IMR-90 (cell line): ENCODE measurements around the gene BBIP1. TPM values are rescaled to one million over a fixed set of nuclear protein-coding genes. Genes with fewer than 3 reads are reported as not detected.

ENCODE experiments used
- ATAC-seq: fragments of 200-7000 bp; cut with Tn5 transposase; 2 replicates; pipeline ENCODE4 v1.9.1; 2020; ENCODE audit warnings: low read depth, mild to moderate bottlenecking, moderate library complexity
- BruUV-seq: library from RNA; stranded (reverse); fragments of 400-500 nt; replicated peaks from 2 replicates; lab custom pipeline; 2021; lab: Mats Ljungman, UMichigan
- CTCF ChIA-PET: fragments of 300-600 bp; formaldehyde crosslinking; extraction: SDS; loops from one replicate; lab custom pipeline; 2021; ENCODE audit warnings: antibody characterized with exemption; lab: Yijun Ruan, JAX
- POLR2A ChIA-PET: fragments of 300-600 bp; sonication (Branson Sonifier 250); formaldehyde crosslinking; loops from one replicate; lab custom pipeline; 2022; ENCODE audit warnings: antibody characterized with exemption; ENCODE audit not compliant: unreplicated experiment; lab: Charles Lee
- DNase-seq: peaks from one replicate; pipeline ENCODE4 v3.0.0; 2013
- H2AFZ ChIP-seq: replicated peaks from 2 replicates; pipeline ENCODE3; 2013; ENCODE audit warnings: low read length, mild to moderate bottlenecking; ENCODE audit not compliant: poor library complexity
- H2AK5ac ChIP-seq: 2 replicates; pipeline ENCODE4 v1.6.1; 2013; ENCODE audit warnings: low read depth, low read length, inconsistent platforms
- H2AK9ac ChIP-seq: replicated peaks from 2 replicates; pipeline ENCODE3; 2013; ENCODE audit warnings: mild to moderate bottlenecking, low read depth, low read length, moderate library complexity; ENCODE audit not compliant: poor library complexity
- H2BK120ac ChIP-seq: 2 replicates; pipeline ENCODE4 v1.6.1; 2013; ENCODE audit warnings: low read depth, low read length, inconsistent platforms
- H2BK15ac ChIP-seq: 3 replicates; pipeline ENCODE4 v1.6.1; 2013; ENCODE audit warnings: low read depth, low read length, inconsistent platforms
- H2BK20ac ChIP-seq: 2 replicates; pipeline ENCODE4 v1.6.1; 2013; ENCODE audit warnings: low read depth, mild to moderate bottlenecking, inconsistent platforms, low read length, moderate library complexity
- H2BK5ac ChIP-seq: 2 replicates; pipeline ENCODE4 v1.6.1; 2013; ENCODE audit warnings: mild to moderate bottlenecking, low read depth, low read length, inconsistent platforms; ENCODE audit not compliant: poor library complexity, severe bottlenecking
- H3K14ac ChIP-seq: replicated peaks from 2 replicates; pipeline ENCODE4 v1.6.1; 2013; ENCODE audit warnings: low read depth, low read length, inconsistent platforms
- H3K18ac ChIP-seq: 2 replicates; pipeline ENCODE4 v1.6.1; 2013; ENCODE audit warnings: low read depth, low read length, control low read depth
- H3K23ac ChIP-seq: 2 replicates; pipeline ENCODE4 v1.6.1; 2013; ENCODE audit warnings: low read depth, low read length, inconsistent platforms
- H3K27ac ChIP-seq: 2 replicates; pipeline ENCODE4 v1.5.1; 2013; ENCODE audit warnings: mild to moderate bottlenecking, control low read depth, low read length; ENCODE audit not compliant: insufficient read depth
- H3K27me3 ChIP-seq: 2 replicates; pipeline ENCODE4 v1.6.1; 2013; ENCODE audit warnings: low read length; ENCODE audit not compliant: control insufficient read depth, insufficient read depth
- H3K36me3 ChIP-seq: 2 replicates; pipeline ENCODE4 v1.6.1; 2013; ENCODE audit warnings: low read length, mixed read lengths; ENCODE audit not compliant: control insufficient read depth, insufficient read depth
- H3K4ac ChIP-seq: 2 replicates; pipeline ENCODE4 v1.6.1; 2013; ENCODE audit warnings: low read depth, low read length, inconsistent platforms
- H3K4me1 ChIP-seq: 2 replicates; pipeline ENCODE4 v1.6.1; 2013; ENCODE audit warnings: low read length, mixed read lengths; ENCODE audit not compliant: control insufficient read depth, insufficient read depth
- H3K4me2 ChIP-seq: 2 replicates; pipeline ENCODE4 v1.6.1; 2013; ENCODE audit warnings: low read depth, mild to moderate bottlenecking, control low read depth, low read length, moderate library complexity
- H3K4me3 ChIP-seq: 2 replicates; pipeline ENCODE4 v1.5.1; 2013; ENCODE audit warnings: low read depth, mild to moderate bottlenecking, control low read depth, low read length, moderate library complexity; ENCODE audit not compliant: insufficient read depth
- H3K56ac ChIP-seq: 2 replicates; pipeline ENCODE4 v1.6.1; 2013; ENCODE audit warnings: low read length, inconsistent platforms; ENCODE audit not compliant: insufficient read depth; ENCODE audit errors: extremely low read depth
- H3K79me1 ChIP-seq, 2 experiments: 2 replicates each; pipeline ENCODE4 v1.6.1; 2013; ENCODE audit warnings: low read length in 2 of 2, inconsistent platforms in 1 of 2, low read depth in 1 of 2
- H3K9ac ChIP-seq: 2 replicates; pipeline ENCODE4 v1.6.1; 2013; ENCODE audit warnings: low read depth, low read length, control low read depth
- H3K9me1 ChIP-seq: 2 replicates; pipeline ENCODE4 v1.6.1; 2013; ENCODE audit warnings: low read length, inconsistent platforms; ENCODE audit not compliant: insufficient read depth
- H3K9me3 ChIP-seq: 2 replicates; pipeline ENCODE4 v1.6.1; 2013; ENCODE audit warnings: low read length; ENCODE audit not compliant: control insufficient read depth, insufficient read depth
- H4K20me1 ChIP-seq: 2 replicates; pipeline ENCODE4 v1.6.1; 2013; ENCODE audit warnings: low read length, inconsistent platforms; ENCODE audit not compliant: insufficient read depth
- H4K5ac ChIP-seq: 2 replicates; pipeline ENCODE4 v1.6.1; 2013; ENCODE audit warnings: mild to moderate bottlenecking, low read depth, low read length, control low read depth
- H4K8ac ChIP-seq, 2 experiments: 2 replicates each; pipeline ENCODE4 v1.6.1; 2013; ENCODE audit warnings: low read depth in 2 of 2, low read length in 2 of 2, control low read depth in 1 of 2, inconsistent platforms in 1 of 2
- H4K91ac ChIP-seq: 2 replicates; pipeline ENCODE4 v1.6.1; 2013; ENCODE audit warnings: low read depth, low read length, inconsistent platforms; ENCODE audit not compliant: insufficient read depth
- BHLHE40 ChIP-seq: fragments of 150-350 bp; IDR thresholded peaks from 2 replicates; pipeline ENCODE4 v1.6.1; 2016; ENCODE audit warnings: mild to moderate bottlenecking, low read depth, low read length
- CEBPB ChIP-seq: IDR thresholded peaks from 2 replicates; pipeline ENCODE4 v1.6.1; 2012; ENCODE audit warnings: low read depth, low read length, improper control_type of control experiment
- CHD1 ChIP-seq: IDR thresholded peaks from 2 replicates; pipeline ENCODE4 v1.6.1; 2012; ENCODE audit warnings: low read depth, low read length, improper control_type of control experiment
- WGBS, 2 experiments: methylation state at CpG; one replicate each; pipeline versions ENCODE4 v1.1.5 to v1.1.7; 2013; ENCODE audit warnings: missing lambda C conversion rate in 2 of 2; ENCODE audit not compliant: insufficient read length in 1 of 2; ENCODE audit errors: extremely low coverage in 2 of 2; 5-methylcytosine and 5-hydroxymethylcytosine counted together
- dilution Hi-C: fragments of 300-500 bp; cut with HindIII; formaldehyde crosslinking; loops from one replicate; pipeline ENCODE4 v1.14.3; 2018; ENCODE audit warnings: low sequenced_read_pairs; ENCODE audit not compliant: unreplicated experiment
- in situ Hi-C: fragments of 300-500 bp; cut with MboI; formaldehyde crosslinking; loops from 3 replicates; pipeline ENCODE4 v1.14.3; 2019; ENCODE audit warnings: low sequenced_read_pairs, inconsistent platforms, mixed read lengths
- intact Hi-C: fragments of 100-400 bp; cut with micrococcal nuclease; formaldehyde crosslinking; loops from 2 replicates; pipeline ENCODE4 v1.10.0; 2022
- polyA plus RNA-seq, 3 experiments: library from polyadenylated mRNA; depleted of rRNA; stranded (reverse); fragments of >200 nt; gene quantifications; 2 replicates each; pipeline ENCODE4 v1.2.3, GENCODE V29; 2012; ENCODE audit warnings: low replicate concordance in 1 of 3
- total RNA-seq: library from RNA; depleted of rRNA; stranded (reverse); fragments of >200 nt; gene quantifications from 2 replicates; pipeline ENCODE4 v1.2.3, GENCODE V29; 2012

The BBIP1 gene
- total and polyA plus RNA-seq, 2 of the 4 experiments (the other 2 are of a cell fraction) = 17.4 to 19.9 TPM

- ChIA-PET POLR2A (no interaction called here), CTCF (no interaction called here)
- Histone ChIP-seq H2AFZ (peak overlapping the region; percentile 46), H3K9me3 (no peaks in the 10 kb centered on the region), H2BK120ac (peak overlapping the region; percentile 27), H4K5ac (no peak overlapping the region), H3K18ac (peak overlapping the region; percentile 36), H3K56ac (no peak overlapping the region), H3K14ac (no peak overlapping the region), H3K4me3 (no peak overlapping the region), H2BK5ac (no peak overlapping the region), H3K23ac (no peak overlapping the region), H3K36me3 (no peaks in the 10 kb centered on the region), H3K9ac (no peak overlapping the region), H3K79me1 (no peaks in the 10 kb centered on the region), H3K9me1 (no peaks in the 10 kb centered on the region; the same call in 1 of the 2 replicates), H4K8ac (no peak overlapping the region), H3K4me2 (peak overlapping the region; percentile 7), H3K4me1 (peaks cover 19% of the 10 kb centered on the region), H2BK15ac (no peak overlapping the region), H4K20me1 (no peaks in the 10 kb centered on the region), H3K4ac (no peak overlapping the region; the same call in 1 of the 2 replicates), H2BK20ac (peak overlapping the region; percentile 51; the same call in 1 of the 2 replicates), H4K91ac (no peak overlapping the region), H3K27me3 (peaks cover 5% of the 10 kb centered on the region; the same call in 1 of the 2 replicates), H2AK5ac (peak overlapping the region; percentile 39; the same call in 1 of the 2 replicates), H2AK9ac (no peak overlapping the region), H3K27ac (peak overlapping the region; percentile 59; the same call in 1 of the 2 replicates)
- intact Hi-C loops = no loop called here
- no TSS peak for BruUV-seq
- peak; percentile 84 for DNase-seq
- in situ Hi-C loops = no loop called here
- ATAC-seq = peak; percentile 38
- TF ChIP-seq BHLHE40 (peak; percentile 70), CHD1 (no peak), CEBPB (peak; percentile 90)
- WGBS, 2 experiments = 33% methylated on average over 3 of the region's 12 CpGs; no CpG with 5 or more reads in 1 of the 2 experiments
- dilution Hi-C loops = no loop called here
These were observed 61.5 kb downstream of the BBIP1 start for GRCh38 chr10:110857265-110858171.
